ENCODE results near the gene TRAK2.

Gene TRAK2

GRCh38 chr2:201360256-201360655, 91.0 kb downstream of the TRAK2 start:
- DNase-seq: no peak

- DNase-seq: no peak
Measured at GRCh38 chr2:201358684-201359083, 92.6 kb downstream of the TRAK2 start.

- DNase-seq: no peak
Measured at GRCh38 chr2:201357221-201357620, 94.0 kb downstream of the TRAK2 start, which contains the start of gene FLACC1. TSS of gene FLACC1 (minus strand) at chr2:201357345. CDS start at chr2:201351404, 5,941 bp downstream.

GRCh38 chr2:201353116-201353515, 98.1 kb downstream of the TRAK2 start:
- DNase-seq: no peak

- no peak for DNase-seq
Measured at GRCh38 chr2:201350879-201351278, 100.4 kb downstream of the TRAK2 start.

GRCh38 chr2:201349601-201350000, 101.7 kb downstream of the TRAK2 start:
- no peak for DNase-seq

GRCh38 chr2:201348758-201349157, 102.5 kb downstream of the TRAK2 start:
- no peak for DNase-seq

- no peak for DNase-seq
Measured at GRCh38 chr2:201347138-201347537, 104.1 kb downstream of the TRAK2 start.

- DNase-seq: no peak
Measured at GRCh38 chr2:201345625-201346213, 105.5 kb downstream of the TRAK2 start.

GRCh38 chr2:201344663-201345366, 106.4 kb downstream of the TRAK2 start:
- no peak for DNase-seq

GRCh38 chr2:201343559-201343958, 107.7 kb downstream of the TRAK2 start:
- no peak for DNase-seq

- DNase-seq: no peak
Measured at GRCh38 chr2:201342923-201343322, 108.3 kb downstream of the TRAK2 start.

GRCh38 chr2:201329409-201329808, 121.8 kb downstream of the TRAK2 start:
- DNase-seq: no peak

- no peak for DNase-seq
Measured at GRCh38 chr2:201327678-201328077, 123.6 kb downstream of the TRAK2 start.

Data from cerebellar nuclear complex (tissue), 1 donor.